ENCODE measurements around the gene F7.

DNA sequence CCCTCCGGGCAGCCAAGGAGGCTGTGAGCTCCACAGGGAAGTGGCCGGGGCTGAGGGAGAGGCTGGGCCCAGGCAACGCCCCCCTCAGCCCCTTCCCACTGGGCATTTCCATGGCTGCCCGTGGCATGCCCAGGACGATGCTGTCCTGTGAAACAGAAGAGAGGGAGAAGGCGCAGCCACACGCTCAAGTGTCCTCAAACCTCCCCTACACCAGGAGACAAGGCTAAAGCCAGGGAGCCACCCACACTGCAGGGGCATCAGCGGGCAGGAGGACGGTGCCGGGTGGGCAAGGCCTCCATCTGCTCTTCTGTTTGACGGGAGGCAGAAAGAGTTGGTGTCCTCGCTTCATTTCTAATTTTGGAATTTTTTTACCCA, 38.7 kb downstream of the F7 start:
- TF ChIP-seq GATA2 (IDR thresholded peaks at IDR 0.05; ENCODE audit: low read depth, low read length), result no peak
- no peak for TF ChIP-seq GATA3 (IDR thresholded peaks at IDR 0.05; ENCODE audit: low read depth, low read length)

All from SH-SY5Y (cell line).